BJ (cell line): ENCODE data around the gene PALM3. TPM values are rescaled to one million over a fixed set of nuclear protein-coding genes. Genes with fewer than 3 reads are reported as not detected.
A peak's percentile ranks its signal among the peaks of the same experiment; 100 is the strongest.

ENCODE experiments used
- CTCF ChIA-PET: fragments of 350-600 bp; formaldehyde crosslinking; extraction: SDS; loops from one replicate; lab custom pipeline; 2021; ENCODE audit warnings: antibody characterized with exemption, inconsistent platforms; lab: Yijun Ruan, JAX
- POLR2A ChIA-PET: fragments of 300-600 bp; sonication (Branson Sonifier 250); formaldehyde crosslinking; extraction: SDS; loops from one replicate; lab custom pipeline; 2021; ENCODE audit warnings: antibody characterized with exemption; lab: Charles Lee
- DNase-seq: peaks from one replicate; pipeline ENCODE4 v3.0.0-alpha.2; 2011; ENCODE audit warnings: low read depth
- H3K27me3 ChIP-seq: 2 replicates; pipeline ENCODE4 v1.6.0; 2011; ENCODE audit warnings: low read length; ENCODE audit not compliant: control insufficient read depth, insufficient read depth
- H3K36me3 ChIP-seq: 2 replicates; pipeline ENCODE4 v1.5.1; 2011; ENCODE audit warnings: low read length; ENCODE audit not compliant: control insufficient read depth, insufficient read depth
- H3K4me3 ChIP-seq: 2 replicates; pipeline ENCODE4 v1.5.1; 2011; ENCODE audit warnings: low read depth, mild to moderate bottlenecking, control low read depth, low read length
- polyA plus RNA-seq: library from polyadenylated mRNA; depleted of rRNA; stranded (reverse); fragments of >200 nt; gene quantifications from 2 replicates; pipeline ENCODE4 v1.2.3, GENCODE V29; 2011
- TF ChIP-seq, protein P1 (sequence below): IDR thresholded peaks from 2 replicates; pipeline ENCODE4 v1.5.1; 2011; ENCODE audit warnings: low read depth, mild to moderate bottlenecking, control low read depth, inconsistent platforms, low read length, moderate library complexity; ENCODE audit not compliant: insufficient read depth

PALM3 gene
- polyA plus RNA-seq, 1 experiment = 0.17 TPM

DNA sequence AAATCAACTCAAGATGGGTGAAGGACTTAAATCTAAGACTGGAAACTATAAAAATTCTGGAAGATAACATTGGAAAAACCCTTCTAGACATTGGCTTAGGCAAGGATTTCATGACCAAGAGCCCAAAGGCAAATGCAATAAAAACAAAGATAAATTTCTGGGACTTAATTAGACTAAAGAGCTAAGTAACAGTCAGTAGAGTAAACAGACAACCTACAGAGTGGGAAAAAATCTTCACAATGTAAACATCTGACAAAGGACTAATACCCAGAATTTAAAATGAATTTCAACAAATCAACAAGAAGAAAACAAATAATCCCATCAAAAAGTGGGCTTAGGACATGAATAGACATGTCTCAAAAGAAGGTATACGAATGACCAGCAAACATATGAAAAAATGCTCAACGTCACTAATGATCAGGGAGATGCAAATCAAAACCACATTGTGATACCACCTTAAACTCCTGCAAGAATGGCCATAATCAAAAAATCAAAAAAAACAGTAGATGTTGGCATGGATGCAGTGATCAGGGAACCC is 49.4 kb downstream of the PALM3 start:
- TF ChIP-seq, protein P1, sequence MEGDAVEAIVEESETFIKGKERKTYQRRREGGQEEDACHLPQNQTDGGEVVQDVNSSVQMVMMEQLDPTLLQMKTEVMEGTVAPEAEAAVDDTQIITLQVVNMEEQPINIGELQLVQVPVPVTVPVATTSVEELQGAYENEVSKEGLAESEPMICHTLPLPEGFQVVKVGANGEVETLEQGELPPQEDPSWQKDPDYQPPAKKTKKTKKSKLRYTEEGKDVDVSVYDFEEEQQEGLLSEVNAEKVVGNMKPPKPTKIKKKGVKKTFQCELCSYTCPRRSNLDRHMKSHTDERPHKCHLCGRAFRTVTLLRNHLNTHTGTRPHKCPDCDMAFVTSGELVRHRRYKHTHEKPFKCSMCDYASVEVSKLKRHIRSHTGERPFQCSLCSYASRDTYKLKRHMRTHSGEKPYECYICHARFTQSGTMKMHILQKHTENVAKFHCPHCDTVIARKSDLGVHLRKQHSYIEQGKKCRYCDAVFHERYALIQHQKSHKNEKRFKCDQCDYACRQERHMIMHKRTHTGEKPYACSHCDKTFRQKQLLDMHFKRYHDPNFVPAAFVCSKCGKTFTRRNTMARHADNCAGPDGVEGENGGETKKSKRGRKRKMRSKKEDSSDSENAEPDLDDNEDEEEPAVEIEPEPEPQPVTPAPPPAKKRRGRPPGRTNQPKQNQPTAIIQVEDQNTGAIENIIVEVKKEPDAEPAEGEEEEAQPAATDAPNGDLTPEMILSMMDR = no peak
- ChIA-PET CTCF (no interaction called here), POLR2A (interaction anchor here (0.7 kb wide), 1 partner anchor 30 kb away, joined by 4 read pairs; no protein-coding TSS in a partner anchor)

DNA sequence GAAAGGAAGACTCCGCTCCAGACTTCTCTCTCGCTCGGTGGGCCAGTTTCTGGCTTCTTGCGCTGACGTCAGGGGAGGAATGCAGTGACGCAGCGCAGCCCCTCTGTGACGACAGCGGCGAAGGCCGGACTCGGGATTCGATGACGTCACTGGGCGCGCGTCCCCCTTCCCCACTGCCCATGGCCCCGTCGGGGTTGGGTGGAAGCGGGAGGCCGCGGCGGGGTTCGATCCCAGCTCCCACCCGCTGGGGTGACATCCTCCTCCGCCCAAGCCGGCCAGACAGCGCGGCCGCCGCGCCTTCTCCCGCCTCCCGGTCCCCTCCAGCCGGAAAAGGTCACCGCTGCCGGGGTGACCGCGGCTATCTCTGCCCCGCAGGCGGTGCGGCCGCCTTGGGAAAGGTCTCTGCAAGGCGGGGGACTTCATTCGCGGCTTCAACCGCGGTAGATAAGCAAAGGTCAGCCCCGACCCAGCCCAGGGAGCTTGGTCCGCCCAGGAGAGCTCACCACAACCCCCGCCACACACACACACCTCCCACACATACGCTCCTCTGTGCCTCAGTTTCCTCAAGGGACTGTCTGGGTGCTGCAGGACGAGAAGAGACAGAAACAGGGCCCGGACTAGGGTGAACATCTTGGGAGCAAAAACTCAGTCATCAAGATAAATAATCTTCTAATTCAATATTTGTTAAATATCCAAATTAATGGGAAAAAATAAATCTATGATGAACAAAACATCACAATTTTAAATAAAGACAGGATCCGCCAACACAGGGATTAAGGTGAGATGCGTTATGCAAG is 54.9 kb downstream of the PALM3 start:
- Histone ChIP-seq H3K27me3 (no peaks in the 10 kb centered on the region), H3K4me3 (peak overlapping the region; percentile 71), H3K36me3 (no peaks in the 10 kb centered on the region)
- TF ChIP-seq, protein P1 = no peak
- CTCF ChIA-PET = interaction anchor here (0.8 to 2.5 kb wide), 4 partner anchors 25 to 126 kb away, joined by 3 to 7 read pairs (median 3); partner anchors contain the start of genes IL27RA and MISP3
- POLR2A ChIA-PET = interaction anchor here (0.5 kb wide), 1 partner anchor 88 kb away, joined by 4 read pairs; no protein-coding TSS in a partner anchor
- no peak for DNase-seq

More for the DNA sequence above, 49.4 kb downstream of the PALM3 start:
- no peaks in the 10 kb centered on the region for H3K27me3 ChIP-seq
- H3K4me3 ChIP-seq = no peak overlapping the region
- DNase-seq = no peak
- no peaks in the 10 kb centered on the region for H3K36me3 ChIP-seq

DNA sequence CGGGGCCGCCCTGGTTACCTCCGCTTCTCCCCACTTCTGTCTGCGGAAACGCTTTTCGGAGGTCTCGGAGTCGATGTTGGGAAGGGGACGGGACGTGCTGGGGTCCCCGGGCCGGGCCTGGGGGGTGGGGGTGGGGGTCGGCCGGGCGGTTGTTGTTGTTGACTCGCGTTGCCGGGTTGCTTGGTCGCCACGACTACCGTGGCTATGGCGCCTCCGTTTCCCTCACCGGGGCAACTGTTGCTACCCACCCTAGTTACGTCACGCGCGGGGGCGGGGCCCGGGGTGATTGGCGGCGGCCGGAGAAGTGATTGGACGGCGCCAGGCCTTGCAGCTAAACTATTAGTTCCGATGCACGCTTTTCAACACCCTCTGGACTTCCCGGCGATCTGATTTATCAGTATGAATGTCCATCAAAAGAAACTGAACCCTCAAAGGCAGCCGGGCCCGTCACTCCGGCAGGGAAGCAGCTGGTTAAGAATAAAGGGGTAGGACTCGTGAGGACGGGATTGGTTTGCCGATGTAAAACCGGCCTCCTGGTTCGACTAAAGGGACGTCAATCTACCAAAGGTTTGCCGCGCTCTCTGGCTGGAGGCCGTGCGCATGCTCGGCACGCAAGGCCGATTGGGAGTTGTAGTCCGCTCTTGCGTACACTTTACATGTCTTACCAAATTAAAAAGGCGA is 55.7 kb downstream of the PALM3 start, which contains the start of gene RFX1:
TSS of gene RFX1 (minus strand) at position 236 of the 681 bp plus-strand sequence. CDS start 12,477 bp downstream, outside the sequence.
- ChIA-PET POLR2A (interaction anchor here (0.5 kb wide), 1 partner anchor 87 kb away, joined by 4 read pairs; no protein-coding TSS in a partner anchor), CTCF (interaction anchor here (1.0 to 2.5 kb wide), 3 partner anchors 26 to 119 kb away, joined by 3 to 7 read pairs (median 3); partner anchors contain the start of genes IL27RA and MISP3)
- Histone ChIP-seq H3K27me3 (no peaks in the 10 kb centered on the region), H3K4me3 (peak within 1 kb of the TSS; percentile 92), H3K36me3 (no peaks in the 10 kb centered on the region)
- TF ChIP-seq, protein P1 = no peak
- DNase-seq = peak; percentile 100

DNA sequence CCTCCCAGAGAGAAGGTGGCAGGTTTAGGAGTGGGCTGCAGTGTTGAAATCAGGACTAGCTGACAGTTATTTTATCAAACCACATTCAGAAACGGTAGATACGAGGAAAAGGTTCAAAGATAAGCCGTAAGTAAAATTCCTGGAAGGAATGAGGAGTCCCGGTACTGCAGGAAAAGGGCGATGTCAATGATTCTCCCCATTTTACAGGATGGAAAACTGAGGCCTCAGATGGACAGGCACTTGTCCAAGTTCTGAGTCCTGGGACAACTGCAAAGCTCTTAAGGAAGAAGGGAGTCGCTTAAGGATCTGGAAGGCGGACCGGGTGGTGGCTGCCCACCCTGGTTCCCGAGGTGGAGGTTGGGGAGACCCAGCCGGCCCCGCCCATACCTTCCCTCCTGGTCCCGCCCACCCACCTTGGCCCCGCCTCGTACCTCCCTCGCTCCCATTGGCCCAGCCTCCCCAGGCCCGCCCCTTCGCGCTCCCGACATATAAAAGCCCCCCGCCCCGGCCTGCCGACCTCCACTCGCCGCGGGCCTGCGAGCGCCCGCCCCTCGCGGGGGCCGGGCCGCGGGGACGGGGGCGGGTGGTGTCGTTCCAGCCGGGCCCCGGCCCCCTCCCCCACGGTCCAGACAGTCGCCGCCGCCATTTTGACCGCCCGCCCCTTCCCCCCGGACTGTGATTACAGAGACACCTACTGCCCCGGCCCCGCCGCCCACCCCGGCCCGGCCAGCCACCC is 56.4 kb downstream of the PALM3 start:
- Histone ChIP-seq H3K36me3 (no peaks in the 10 kb centered on the region), H3K27me3 (no peaks in the 10 kb centered on the region), H3K4me3 (peak overlapping the region; percentile 92)
- CTCF ChIA-PET = interaction anchor here (0.8 to 2.5 kb wide), 3 partner anchors 19 to 231 kb away, joined by 4 to 7 read pairs (median 4); partner anchors contain the start of gene IL27RA
- POLR2A ChIA-PET = no interaction called here
- DNase-seq = no peak
- TF ChIP-seq, protein P1 = no peak
